Gastroesophageal sphincter (tissue), 3 donors: ENCODE data around the gene DCDC2.

ENCODE experiments used
- CTCF ChIP-seq, 4 experiments: fragments of 200-600 bp in 2 of 4; fragments of 450-650 bp in 2 of 4; sonication (generic) in 1 of 4; IDR thresholded peaks; one replicate each; pipeline ENCODE4 v1.5.1; 2017 to 2019; ENCODE audit warnings: antibody characterized with exemption in 4 of 4, mild to moderate bottlenecking in 2 of 4, moderate library complexity in 2 of 4
- POLR2AphosphoS5 ChIP-seq: sonication (generic); formaldehyde crosslinking; IDR thresholded peaks from one replicate; pipeline ENCODE4 v1.6.1; 2017; ENCODE audit warnings: antibody characterized with exemption

GRCh38 chr6:24329451-24329850 is 28.4 kb downstream of the DCDC2 start:
- TF ChIP-seq CTCF (IDR thresholded peaks at IDR 0.05) (no peak), POLR2AphosphoS5 (no peak)
